Keratinocyte (primary cell): Measurements from ENCODE around the gene MON1A. TPM values are rescaled to one million over a fixed set of nuclear protein-coding genes. Genes with fewer than 3 reads are reported as not detected.

Experiments used
- DNase-seq: peaks from one replicate; pipeline ENCODE4 v3.0.0-alpha.2; 2011; ENCODE audit warnings: low read depth, missing footprints, low spot score
- FAIRE-seq: peaks from 2 replicates; lab custom pipeline; 2011; peaks lifted over from hg19 to GRCh38; lab: Jason Lieb, UNC
- H2AFZ ChIP-seq: 2 replicates; pipeline ENCODE4 v1.6.0; 2012; ENCODE audit warnings: low read length, control low read depth, inconsistent platforms; ENCODE audit not compliant: control insufficient read depth
- H3K27ac ChIP-seq: 2 replicates; pipeline ENCODE4 v1.5.1; 2011; ENCODE audit warnings: low read length; ENCODE audit not compliant: control insufficient read depth, insufficient read depth
- H3K27me3 ChIP-seq: 3 replicates; pipeline ENCODE4 v1.6.0; 2011; ENCODE audit warnings: low read length; ENCODE audit not compliant: control insufficient read depth, insufficient read depth; ENCODE audit errors: extremely low read depth
- H3K36me3 ChIP-seq, 2 experiments: 2 replicates in 1 of 2; 3 replicates in 1 of 2; pipeline ENCODE4 v1.5.1; 2011; ENCODE audit warnings: low read length in 2 of 2, mild to moderate bottlenecking in 1 of 2; ENCODE audit not compliant: control insufficient read depth in 2 of 2, insufficient read depth in 2 of 2; ENCODE audit errors: extremely low read depth in 1 of 2
- H3K4me1 ChIP-seq: 3 replicates; pipeline ENCODE4 v1.5.1; 2011; ENCODE audit warnings: low read length; ENCODE audit not compliant: control insufficient read depth, insufficient read depth; ENCODE audit errors: extremely low read depth
- H3K4me2 ChIP-seq: 3 replicates; pipeline ENCODE4 v1.6.0; 2011; ENCODE audit warnings: low read depth, low read length; ENCODE audit not compliant: control insufficient read depth, insufficient read depth; ENCODE audit errors: extremely low read depth
- H3K4me3 ChIP-seq, 3 experiments: fragments of 200-600 bp in 1 of 3; sonication (generic) in 1 of 3; 2 replicates in 2 of 3; 3 replicates in 1 of 3; pipeline ENCODE4 v1.5.1; 2011 to 2016; ENCODE audit warnings: low read length in 3 of 3, mild to moderate bottlenecking in 3 of 3, control low read depth in 2 of 3, inconsistent platforms in 1 of 3, low read depth in 1 of 3, mixed read lengths in 1 of 3, mixed run types in 1 of 3, moderate library complexity in 1 of 3; ENCODE audit not compliant: control insufficient read depth in 2 of 3, insufficient read depth in 2 of 3; ENCODE audit errors: extremely low read depth in 1 of 3
- H3K79me2 ChIP-seq: 2 replicates; pipeline ENCODE4 v1.6.0; 2012; ENCODE audit warnings: low read length; ENCODE audit not compliant: control insufficient read depth, insufficient read depth
- H3K9ac ChIP-seq: 3 replicates; pipeline ENCODE4 v1.6.0; 2011; ENCODE audit warnings: low read length; ENCODE audit not compliant: control insufficient read depth, insufficient read depth; ENCODE audit errors: extremely low read depth
- H3K9me1 ChIP-seq: 3 replicates; pipeline ENCODE4 v1.6.0; 2011; ENCODE audit warnings: low read length; ENCODE audit not compliant: control insufficient read depth, insufficient read depth; ENCODE audit errors: extremely low read depth
- H3K9me3 ChIP-seq: 2 replicates; pipeline ENCODE4 v1.5.1; 2012; ENCODE audit warnings: low read depth, low read length; ENCODE audit not compliant: control insufficient read depth
- H4K20me1 ChIP-seq: 3 replicates; pipeline ENCODE4 v1.6.0; 2011; ENCODE audit warnings: low read length; ENCODE audit not compliant: control insufficient read depth, insufficient read depth; ENCODE audit errors: extremely low read depth
- EZH2 ChIP-seq: IDR thresholded peaks from one replicate; pipeline ENCODE4 v1.6.1; 2012; ENCODE audit warnings: inconsistent platforms, mild to moderate bottlenecking, low read length, moderate library complexity
- dilution Hi-C: fragments of 300-500 bp; cut with MboI; formaldehyde crosslinking; loops from one replicate; pipeline ENCODE4 v1.7.0; 2020; ENCODE audit warnings: low sequenced_read_pairs; ENCODE audit not compliant: extremely low pct_ligation_motif_present
- polyA plus RNA-seq, 5 experiments: library from polyadenylated mRNA; depleted of rRNA in 3 of 5; stranded (reverse) in 3 of 5; stranded (forward) in 1 of 5; unstranded in 1 of 5; fragments of >200 nt; gene quantifications; 1 replicate in 1 of 5; 2 replicates in 3 of 5; 3 replicates in 1 of 5; pipeline versions ENCODE4 v1.2.1 to v1.2.3, GENCODE V29; 2011 to 2012; ENCODE audit warnings: missing spikeins in 2 of 5, low read depth in 1 of 5, low replicate concordance in 1 of 5
- TF ChIP-seq, protein P1 (sequence below), 3 experiments: IDR thresholded peaks in 1 of 3; conservative IDR thresholded peaks in 1 of 3; optimal IDR thresholded peaks in 1 of 3; 2 replicates in 2 of 3; 3 replicates in 1 of 3; pipeline versions ENCODE3 to v1.5.1; 2011; ENCODE audit warnings: low read length in 3 of 3, mild to moderate bottlenecking in 3 of 3, moderate library complexity in 2 of 3, control low read depth in 1 of 3, inconsistent platforms in 1 of 3; ENCODE audit not compliant: insufficient read depth in 2 of 3; ENCODE audit errors: extremely low read depth in 1 of 3

The MON1A gene
- polyA plus RNA-seq, 1 donor (not counting 4 experiments of a cell fraction or from before 2014, with no cell fraction given) = 10.7 TPM

DNA sequence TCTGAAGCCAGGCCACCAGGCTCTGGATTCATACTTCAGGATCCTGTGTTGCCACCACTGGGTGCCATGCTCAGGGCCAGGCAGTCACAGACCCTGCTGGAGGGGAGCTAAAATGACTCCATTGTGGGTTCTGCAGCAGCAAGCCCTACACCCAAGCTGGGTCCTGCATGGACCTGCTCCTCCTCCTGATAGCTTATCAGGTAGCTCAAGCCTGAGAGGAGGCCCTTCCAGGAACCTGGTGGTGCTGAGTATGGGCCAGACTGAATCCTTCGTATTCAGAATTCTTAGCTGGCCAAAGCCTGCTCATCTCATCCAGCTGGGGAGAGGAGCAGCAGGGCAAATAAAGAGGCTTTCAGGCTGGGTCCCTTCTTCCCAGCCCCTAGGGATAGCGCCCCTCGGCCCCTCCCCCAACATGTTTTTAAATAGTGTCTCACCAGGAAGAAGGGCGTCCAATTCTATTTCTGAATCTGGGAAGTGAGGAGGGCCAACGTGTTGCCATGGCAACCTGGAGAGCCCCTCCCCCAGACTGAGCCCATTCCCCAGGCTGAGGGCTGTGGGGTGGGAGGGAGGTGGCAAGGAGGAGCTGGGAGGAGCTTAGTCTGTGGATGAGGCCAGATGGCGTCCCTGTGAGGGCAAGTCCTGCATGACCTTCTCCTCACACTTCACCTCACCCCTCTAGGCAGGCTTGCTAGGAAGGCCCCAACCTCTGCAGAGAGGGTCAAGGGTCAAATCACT is 48.9 kb downstream of the MON1A start:
- no peak overlapping the region for H3K4me3 ChIP-seq
- peaks cover 0 to 8% of the 10 kb centered on the region in 2 experiments for H3K36me3 ChIP-seq
- H3K4me2 ChIP-seq = no peak overlapping the region
- H3K9ac ChIP-seq = no peak overlapping the region
- no peak for FAIRE-seq
- no peak for DNase-seq
- H3K27me3 ChIP-seq = no peaks in the 10 kb centered on the region
- TF ChIP-seq, protein P1, sequence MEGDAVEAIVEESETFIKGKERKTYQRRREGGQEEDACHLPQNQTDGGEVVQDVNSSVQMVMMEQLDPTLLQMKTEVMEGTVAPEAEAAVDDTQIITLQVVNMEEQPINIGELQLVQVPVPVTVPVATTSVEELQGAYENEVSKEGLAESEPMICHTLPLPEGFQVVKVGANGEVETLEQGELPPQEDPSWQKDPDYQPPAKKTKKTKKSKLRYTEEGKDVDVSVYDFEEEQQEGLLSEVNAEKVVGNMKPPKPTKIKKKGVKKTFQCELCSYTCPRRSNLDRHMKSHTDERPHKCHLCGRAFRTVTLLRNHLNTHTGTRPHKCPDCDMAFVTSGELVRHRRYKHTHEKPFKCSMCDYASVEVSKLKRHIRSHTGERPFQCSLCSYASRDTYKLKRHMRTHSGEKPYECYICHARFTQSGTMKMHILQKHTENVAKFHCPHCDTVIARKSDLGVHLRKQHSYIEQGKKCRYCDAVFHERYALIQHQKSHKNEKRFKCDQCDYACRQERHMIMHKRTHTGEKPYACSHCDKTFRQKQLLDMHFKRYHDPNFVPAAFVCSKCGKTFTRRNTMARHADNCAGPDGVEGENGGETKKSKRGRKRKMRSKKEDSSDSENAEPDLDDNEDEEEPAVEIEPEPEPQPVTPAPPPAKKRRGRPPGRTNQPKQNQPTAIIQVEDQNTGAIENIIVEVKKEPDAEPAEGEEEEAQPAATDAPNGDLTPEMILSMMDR (optimal IDR thresholded peaks at IDR 0.05 in 1 of 3, IDR thresholded peaks at IDR 0.05 in 1 of 3, conservative IDR thresholded peaks at IDR 0.05 in 1 of 3; ENCODE audit: extremely low read depth in 1 of 3, insufficient read depth in 2 of 3, low read length in 3 of 3) = no peak
- no peak for TF ChIP-seq EZH2
- no peaks in the 10 kb centered on the region for H3K4me1 ChIP-seq
- H3K27ac ChIP-seq = no peak overlapping the region
- H2AFZ ChIP-seq = no peak overlapping the region
- H3K79me2 ChIP-seq = no peaks in the 10 kb centered on the region
- no peaks in the 10 kb centered on the region for H3K9me3 ChIP-seq
- peaks cover 3% of the 10 kb centered on the region for H3K9me1 ChIP-seq
- H4K20me1 ChIP-seq = peaks cover 9% of the 10 kb centered on the region
- dilution Hi-C loops = no loop called here

DNA sequence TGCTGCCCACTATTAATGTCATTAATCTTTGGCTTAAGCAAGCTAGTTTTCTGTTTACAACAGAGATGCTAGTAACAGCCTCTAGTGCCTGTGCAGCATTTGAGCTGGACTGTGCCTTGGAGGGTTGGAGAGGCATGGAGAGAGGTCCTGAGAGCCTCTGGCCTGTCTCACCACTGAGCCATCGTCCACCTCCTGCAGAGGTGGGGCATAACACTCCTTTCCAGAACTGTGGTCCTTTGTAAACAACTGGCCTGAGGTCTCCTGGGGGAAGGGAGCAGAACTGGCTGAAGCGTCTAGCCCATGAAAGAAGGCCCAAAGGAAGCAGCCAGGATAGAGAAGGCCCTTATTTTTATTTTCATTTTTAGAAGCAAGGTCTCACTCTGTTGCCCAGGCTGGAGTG is 49.9 kb downstream of the MON1A start:
- FAIRE-seq = no peak
- dilution Hi-C loops = no loop called here

More for the DNA sequence above, 49.9 kb downstream of the MON1A start:
- peaks cover 0 to 1% of the 10 kb centered on the region in 2 experiments for H3K36me3 ChIP-seq
- DNase-seq = no peak
- H3K9ac ChIP-seq = no peak overlapping the region
- H4K20me1 ChIP-seq = peaks cover 9% of the 10 kb centered on the region
- no peak overlapping the region for H3K4me3 ChIP-seq
- no peak overlapping the region for H3K27ac ChIP-seq
- H3K4me1 ChIP-seq = no peaks in the 10 kb centered on the region
- no peak overlapping the region for H2AFZ ChIP-seq
- TF ChIP-seq, protein P1 (optimal IDR thresholded peaks at IDR 0.05 in 1 of 3, IDR thresholded peaks at IDR 0.05 in 1 of 3, conservative IDR thresholded peaks at IDR 0.05 in 1 of 3; ENCODE audit: extremely low read depth in 1 of 3, insufficient read depth in 2 of 3, low read length in 3 of 3) = no peak
- TF ChIP-seq EZH2 = no peak
- H3K27me3 ChIP-seq = peaks cover 8% of the 10 kb centered on the region
- H3K79me2 ChIP-seq = no peaks in the 10 kb centered on the region
- no peak overlapping the region for H3K4me2 ChIP-seq
- H3K9me3 ChIP-seq = no peaks in the 10 kb centered on the region
- peaks cover 3% of the 10 kb centered on the region for H3K9me1 ChIP-seq
